ENCODE measurements around the gene ACTL6A.
A peak's percentile ranks its signal among the peaks of the same experiment; 100 is the strongest.

The ACTL6A gene

DNA sequence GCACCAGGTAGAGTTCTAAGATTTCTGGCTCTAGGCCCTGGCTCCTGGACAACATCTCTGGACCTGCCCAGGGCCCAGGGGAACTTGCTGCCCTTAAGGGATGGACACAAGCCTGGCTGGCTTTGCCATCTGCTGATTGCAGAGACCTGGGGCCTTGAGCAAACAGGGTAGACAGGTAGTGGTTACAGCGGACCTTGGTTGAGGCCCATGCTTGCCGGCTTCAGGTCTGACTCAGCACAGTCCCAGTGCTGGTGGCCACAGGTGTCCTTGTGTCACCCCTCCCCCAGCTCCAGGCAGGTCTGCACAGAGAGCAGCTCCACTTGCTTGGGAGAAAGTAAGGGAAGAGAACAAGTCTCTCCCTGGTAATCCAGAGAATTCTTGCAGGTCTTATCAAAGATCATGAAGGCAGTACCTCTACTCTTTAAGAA lies 15.9 kb upstream of the ACTL6A start:
- no peak for DNase-seq

DNA sequence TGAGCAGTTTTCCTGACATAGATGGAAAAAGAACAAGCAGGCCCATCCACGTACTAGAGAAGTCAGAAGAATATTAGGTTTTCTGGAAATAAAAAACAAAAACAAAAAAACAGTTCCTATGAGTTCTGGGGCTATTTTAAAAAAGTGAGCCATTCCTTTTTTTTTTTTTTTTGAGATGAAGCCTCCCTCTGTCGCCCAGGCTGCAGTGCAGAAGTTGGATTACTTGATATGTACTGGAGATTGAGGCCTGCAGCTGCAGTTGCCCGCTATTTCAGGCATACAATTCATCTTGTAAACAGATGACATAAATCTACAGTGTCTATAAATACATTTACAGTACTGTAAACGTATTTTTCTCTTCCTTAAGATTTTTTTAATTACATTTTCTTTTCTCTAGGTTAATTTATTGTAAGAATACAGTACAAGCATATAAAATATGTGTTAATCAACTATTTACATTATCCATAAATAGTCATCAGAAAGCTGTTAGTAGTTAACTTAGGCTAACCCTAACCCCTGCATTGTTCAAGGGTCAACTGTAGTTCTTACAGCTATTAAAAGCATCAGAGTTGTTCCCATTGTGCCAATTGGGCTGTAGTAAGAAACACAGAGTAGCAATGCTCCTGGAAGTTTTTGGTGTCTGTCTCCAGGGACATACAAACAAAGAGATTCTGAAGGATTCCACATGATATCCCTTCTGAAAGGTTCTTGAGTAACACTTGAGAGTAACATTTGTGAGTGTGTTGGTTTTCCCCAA lies 11.2 kb upstream of the ACTL6A start:
- no peaks in the 10 kb centered on the region for H3K36me3 ChIP-seq (ENCODE audit: control insufficient read depth in 4 of 4, insufficient read depth in 4 of 4, low read length in 3 of 4)
- H3K9me3 ChIP-seq (ENCODE audit: control extremely low read depth in 1 of 5, control insufficient read depth in 4 of 5, insufficient read depth in 2 of 5, low read depth in 1 of 5, low read length in 4 of 5) = no peaks in the 10 kb centered on the region
- ChIA-PET POLR2A (interaction anchor here (0.5 to 0.6 kb wide), 2 partner anchors 112 to 201 kb away, joined by 4 to 6 read pairs; no protein-coding TSS in a partner anchor), CTCF (interaction anchor here (0.6 to 1.3 kb wide), 2 partner anchors 10 to 105 kb away, joined by 3 to 5 read pairs; no protein-coding TSS in a partner anchor)
- no peak for DNase-seq
- H3K27me3 ChIP-seq (replicated peaks in 2 of 5; ENCODE audit: control insufficient read depth in 4 of 5, insufficient read depth in 5 of 5, low read length in 4 of 5) = no peaks in the 10 kb centered on the region
- H3K4me3 ChIP-seq (ENCODE audit: control insufficient read depth in 1 of 7, extremely low read depth in 1 of 7, insufficient read depth in 4 of 7, low read depth in 2 of 7, low read length in 6 of 7) = no peak overlapping the region
- no CpG with 5 or more reads among the region's 4 CpGs for WGBS (ENCODE audit: insufficient coverage)
- H3K4me1 ChIP-seq (ENCODE audit: control extremely low read depth in 1 of 4, control insufficient read depth in 4 of 4, insufficient read depth in 4 of 4, low read length in 3 of 4) = peaks cover 0 to 5% (median 0%) of the 10 kb centered on the region in 4 experiments
- H3K27ac ChIP-seq (ENCODE audit: insufficient read depth in 1 of 2, low read depth in 1 of 2, low read length in 2 of 2, poor library complexity in 1 of 2, severe bottlenecking in 2 of 2) = no peak overlapping the region

More for the DNA sequence above, 15.9 kb upstream of the ACTL6A start:
- Histone ChIP-seq H3K36me3 (ENCODE audit: control insufficient read depth in 4 of 4, insufficient read depth in 4 of 4, low read length in 3 of 4) (no peaks in the 10 kb centered on the region), H3K27me3 (replicated peaks in 2 of 5; ENCODE audit: control insufficient read depth in 4 of 5, insufficient read depth in 5 of 5, low read length in 4 of 5) (no peaks in the 10 kb centered on the region), H3K27ac (ENCODE audit: insufficient read depth in 1 of 2, low read depth in 1 of 2, low read length in 2 of 2, poor library complexity in 1 of 2, severe bottlenecking in 2 of 2) (no peak overlapping the region), H3K9me3 (ENCODE audit: control extremely low read depth in 1 of 5, control insufficient read depth in 4 of 5, insufficient read depth in 2 of 5, low read depth in 1 of 5, low read length in 4 of 5) (no peaks in the 10 kb centered on the region), H3K4me3 (ENCODE audit: control insufficient read depth in 1 of 7, extremely low read depth in 1 of 7, insufficient read depth in 4 of 7, low read depth in 2 of 7, low read length in 6 of 7) (no peak overlapping the region), H3K4me1 (ENCODE audit: control extremely low read depth in 1 of 4, control insufficient read depth in 4 of 4, insufficient read depth in 4 of 4, low read length in 3 of 4) (peaks cover 0 to 7% (median 0%) of the 10 kb centered on the region in 4 experiments)
- ChIA-PET POLR2A (no interaction called here), CTCF (interaction anchor here (0.9 kb wide), 1 partner anchor 11 kb away, joined by 3 read pairs; no protein-coding TSS in a partner anchor)
- WGBS (ENCODE audit: insufficient coverage) = 64% methylated on average over 2 of the region's 2 CpGs

DNA sequence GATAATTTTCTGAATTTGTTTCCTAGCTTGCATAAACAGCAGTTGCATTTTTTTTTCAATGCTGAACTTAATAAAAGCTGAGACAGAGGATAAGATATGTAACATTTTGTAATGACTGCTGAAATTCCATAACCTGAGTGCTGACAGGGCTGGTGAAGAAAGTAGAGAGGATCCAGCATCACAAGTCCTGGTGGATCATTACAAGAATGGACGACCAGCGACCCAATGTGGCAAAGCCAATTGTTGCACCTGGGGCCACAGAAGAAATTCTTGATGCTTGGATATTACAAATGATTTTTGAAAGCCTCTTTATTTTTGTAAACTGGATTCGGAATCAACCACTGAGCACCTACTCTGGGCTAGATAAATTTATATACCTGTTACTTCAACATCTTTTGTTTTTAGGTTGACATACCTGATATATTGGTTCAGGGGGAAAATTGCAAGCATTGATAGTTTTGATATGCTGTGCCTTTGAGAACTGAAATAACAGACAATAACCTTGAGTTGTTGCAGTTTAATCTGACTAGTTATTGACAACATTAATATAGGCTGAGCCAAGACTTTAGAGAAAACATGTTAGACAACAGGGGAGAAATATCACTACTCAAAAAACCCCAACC lies 3.9 kb upstream of the ACTL6A start:
- ChIA-PET POLR2A (interaction anchor here (0.9 kb wide), 1 partner anchor 10 kb away, joined by 3 read pairs; no protein-coding TSS in a partner anchor), CTCF (interaction anchor here (0.8 to 2.8 kb wide), 14 partner anchors 12 to 148 kb away, joined by 3 to 21 read pairs (median 6); no protein-coding TSS in a partner anchor)
- Histone ChIP-seq H3K4me3 (ENCODE audit: control insufficient read depth in 1 of 7, extremely low read depth in 1 of 7, insufficient read depth in 4 of 7, low read depth in 2 of 7, low read length in 6 of 7) (no peak overlapping the region), H3K9me3 (ENCODE audit: control extremely low read depth in 1 of 5, control insufficient read depth in 4 of 5, insufficient read depth in 2 of 5, low read depth in 1 of 5, low read length in 4 of 5) (no peaks in the 10 kb centered on the region), H3K36me3 (ENCODE audit: control insufficient read depth in 4 of 4, insufficient read depth in 4 of 4, low read length in 3 of 4) (no peaks in the 10 kb centered on the region), H3K4me1 (ENCODE audit: control extremely low read depth in 1 of 4, control insufficient read depth in 4 of 4, insufficient read depth in 4 of 4, low read length in 3 of 4) (peaks cover 0 to 13% (median 4%) of the 10 kb centered on the region in 4 experiments), H3K27ac (ENCODE audit: insufficient read depth in 1 of 2, low read depth in 1 of 2, low read length in 2 of 2, poor library complexity in 1 of 2, severe bottlenecking in 2 of 2) (no peak overlapping the region), H3K27me3 (replicated peaks in 2 of 5; ENCODE audit: control insufficient read depth in 4 of 5, insufficient read depth in 5 of 5, low read length in 4 of 5) (no peaks in the 10 kb centered on the region)
- peak; percentile 75 to 86 (median 80) for DNase-seq
- 0% methylated on average over 1 of the region's 3 CpGs for WGBS (ENCODE audit: insufficient coverage)

GRCh38 chr3:179560791-179561190 lies 1.9 kb upstream of the ACTL6A start:
- ChIA-PET CTCF (interaction anchor here (1.0 to 4.0 kb wide), 9 partner anchors 9 to 171 kb away, joined by 3 to 37 read pairs (median 4); no protein-coding TSS in a partner anchor), POLR2A (interaction anchor here (0.6 kb wide), 1 partner anchor 136 kb away, joined by 3 read pairs; no protein-coding TSS in a partner anchor)
- DNase-seq = no peak
- Histone ChIP-seq H3K4me1 (ENCODE audit: control extremely low read depth in 1 of 4, control insufficient read depth in 4 of 4, insufficient read depth in 4 of 4, low read length in 3 of 4) (peaks cover 0 to 29% (median 12%) of the 10 kb centered on the region in 4 experiments), H3K9me3 (ENCODE audit: control extremely low read depth in 1 of 5, control insufficient read depth in 4 of 5, insufficient read depth in 2 of 5, low read depth in 1 of 5, low read length in 4 of 5) (no peaks in the 10 kb centered on the region), H3K27me3 (replicated peaks in 2 of 5; ENCODE audit: control insufficient read depth in 4 of 5, insufficient read depth in 5 of 5, low read length in 4 of 5) (no peaks in the 10 kb centered on the region), H3K36me3 (ENCODE audit: control insufficient read depth in 4 of 4, insufficient read depth in 4 of 4, low read length in 3 of 4) (no peaks in the 10 kb centered on the region), H3K27ac (ENCODE audit: insufficient read depth in 1 of 2, low read depth in 1 of 2, low read length in 2 of 2, poor library complexity in 1 of 2, severe bottlenecking in 2 of 2) (no peak overlapping the region), H3K4me3 (ENCODE audit: control insufficient read depth in 1 of 7, extremely low read depth in 1 of 7, insufficient read depth in 4 of 7, low read depth in 2 of 7, low read length in 6 of 7) (no peak overlapping the region)
- WGBS (ENCODE audit: insufficient coverage) = no CpG with 5 or more reads among the region's 1 CpG

DNA sequence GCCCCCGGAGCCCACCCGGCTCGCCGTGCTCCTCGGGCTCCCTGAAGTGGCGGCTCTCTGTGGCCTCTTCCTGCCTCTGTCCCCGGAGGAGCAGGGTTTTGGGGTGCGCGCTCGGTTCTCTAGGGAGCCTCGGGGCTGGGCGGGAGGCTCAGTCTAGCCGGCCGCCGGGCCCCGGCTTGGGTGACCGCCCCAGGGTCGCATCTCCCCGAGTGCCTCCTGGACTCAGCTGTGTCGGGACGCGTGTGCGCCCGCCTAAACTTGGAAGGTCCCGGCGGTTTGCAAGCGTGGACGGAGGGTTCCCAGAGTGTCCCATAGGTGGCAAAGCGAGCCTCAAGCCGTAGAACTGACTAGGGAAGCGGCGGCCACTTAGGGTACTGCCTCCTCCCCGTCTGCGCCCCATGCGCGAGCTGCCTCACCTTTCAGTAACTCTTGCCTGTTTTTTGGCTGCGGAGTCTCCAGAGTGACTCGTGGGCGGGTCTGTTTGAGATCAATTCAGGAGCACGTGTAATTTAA lies 601 bp downstream of the ACTL6A start:
- Histone ChIP-seq H3K27me3 (replicated peaks in 2 of 5; ENCODE audit: control insufficient read depth in 4 of 5, insufficient read depth in 5 of 5, low read length in 4 of 5) (no peaks in the 10 kb centered on the region), H3K27ac (ENCODE audit: insufficient read depth in 1 of 2, low read depth in 1 of 2, low read length in 2 of 2, poor library complexity in 1 of 2, severe bottlenecking in 2 of 2) (peak overlapping the region in 1 of 2 experiments; percentile 79), H3K36me3 (ENCODE audit: control insufficient read depth in 4 of 4, insufficient read depth in 4 of 4, low read length in 3 of 4) (no peaks in the 10 kb centered on the region), H3K4me3 (ENCODE audit: control insufficient read depth in 1 of 7, extremely low read depth in 1 of 7, insufficient read depth in 4 of 7, low read depth in 2 of 7, low read length in 6 of 7) (peak overlapping the region; percentile 65 to 99 (median 91)), H3K9me3 (ENCODE audit: control extremely low read depth in 1 of 5, control insufficient read depth in 4 of 5, insufficient read depth in 2 of 5, low read depth in 1 of 5, low read length in 4 of 5) (no peaks in the 10 kb centered on the region), H3K4me1 (ENCODE audit: control extremely low read depth in 1 of 4, control insufficient read depth in 4 of 4, insufficient read depth in 4 of 4, low read length in 3 of 4) (peaks cover 0 to 29% (median 12%) of the 10 kb centered on the region in 4 experiments)
- DNase-seq = peak; percentile 90 to 94 (median 93)
- ChIA-PET POLR2A (no interaction called here), CTCF (interaction anchor here (0.5 to 4.0 kb wide), 4 partner anchors 8 to 176 kb away, joined by 3 to 37 read pairs (median 3); no protein-coding TSS in a partner anchor)
- WGBS (ENCODE audit: insufficient coverage) = 0% methylated on average over 28 of the region's 40 CpGs

- Histone ChIP-seq H3K27ac (ENCODE audit: insufficient read depth in 1 of 2, low read depth in 1 of 2, low read length in 2 of 2, poor library complexity in 1 of 2, severe bottlenecking in 2 of 2) (no peak overlapping the region), H3K4me3 (ENCODE audit: control insufficient read depth in 1 of 7, extremely low read depth in 1 of 7, insufficient read depth in 4 of 7, low read depth in 2 of 7, low read length in 6 of 7) (no peak overlapping the region), H3K4me1 (ENCODE audit: control extremely low read depth in 1 of 4, control insufficient read depth in 4 of 4, insufficient read depth in 4 of 4, low read length in 3 of 4) (peaks cover 0 to 29% (median 12%) of the 10 kb centered on the region in 4 experiments), H3K27me3 (replicated peaks in 2 of 5; ENCODE audit: control insufficient read depth in 4 of 5, insufficient read depth in 5 of 5, low read length in 4 of 5) (no peaks in the 10 kb centered on the region), H3K36me3 (ENCODE audit: control insufficient read depth in 4 of 4, insufficient read depth in 4 of 4, low read length in 3 of 4) (peaks cover 0 to 10% (median 4%) of the 10 kb centered on the region in 4 experiments), H3K9me3 (ENCODE audit: control extremely low read depth in 1 of 5, control insufficient read depth in 4 of 5, insufficient read depth in 2 of 5, low read depth in 1 of 5, low read length in 4 of 5) (no peaks in the 10 kb centered on the region)
- ChIA-PET POLR2A (no interaction called here), CTCF (interaction anchor here (1.3 to 1.4 kb wide), 2 partner anchors 12 to 18 kb away, joined by 3 to 4 read pairs; no protein-coding TSS in a partner anchor)
- DNase-seq = peak in 1 of 3 donors; percentile 3
- WGBS (ENCODE audit: insufficient coverage) = 93% methylated on average over 2 of the region's 3 CpGs
Measured at GRCh38 chr3:179565496-179565895, 2.8 kb downstream of the ACTL6A start.

Data from common myeloid progenitor, CD34-positive (primary cell).